ENCODE measurements around the gene SERPINA4. TPM values are rescaled to one million over a fixed set of nuclear protein-coding genes. Genes with fewer than 3 reads are reported as not detected.

The SERPINA4 gene
- total and polyA plus RNA-seq, 2 of the 13 experiments (the other 11 are each of a cell fraction or from before 2014, with no cell fraction given), result 39.1 to 57.8 TPM

DNA sequence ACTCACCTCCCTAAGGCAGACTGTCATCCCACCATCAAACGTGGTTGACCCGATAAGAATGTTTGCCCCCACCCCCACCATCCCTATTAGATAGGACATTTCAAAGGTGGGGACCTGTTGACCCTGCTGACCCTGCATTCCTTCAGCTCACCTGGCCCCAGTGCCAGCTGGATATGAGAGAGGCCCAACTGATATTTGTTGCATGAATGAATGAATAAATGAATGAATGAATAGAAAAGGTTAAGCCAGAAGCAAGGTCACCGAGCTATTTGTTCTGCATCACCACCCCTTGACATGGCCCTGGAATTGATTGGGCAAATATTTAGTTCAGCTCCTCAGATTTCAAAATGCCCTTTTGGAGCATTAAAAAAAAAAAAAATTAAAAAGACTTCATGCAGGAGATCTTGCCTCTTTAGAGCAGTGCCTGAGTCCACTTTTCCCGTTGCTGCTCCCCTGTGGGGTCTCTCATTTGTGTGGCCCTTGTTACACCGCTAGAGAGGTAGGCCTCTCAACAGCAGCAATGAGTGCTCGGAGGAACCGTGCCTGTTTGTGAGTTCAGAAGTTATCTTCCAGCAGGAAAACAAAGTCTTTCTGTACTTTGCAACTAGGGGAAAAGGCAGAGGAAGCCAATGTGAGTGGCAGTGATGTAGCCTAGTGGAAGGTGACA, 11.5 kb downstream of the SERPINA4 start:
- peak; percentile 81 for FAIRE-seq
- Histone ChIP-seq H2AFZ (ENCODE audit: low read length) (no peak overlapping the region), H3K4me1 (ENCODE audit: insufficient read depth, low read length) (peaks cover 96% of the 10 kb centered on the region), H3K79me2 (ENCODE audit: insufficient read depth, low read length) (no peaks in the 10 kb centered on the region), H3K4me3 (replicated peaks in 1 of 3; ENCODE audit: insufficient read depth in 1 of 3, low read depth in 2 of 3, low read length in 3 of 3) (peak overlapping the region in 1 of 3 experiments; percentile 30; a peak in 1 of 6 replicates), H3K27ac (ENCODE audit: extremely low read length, insufficient read depth, low read length) (peak overlapping the region; percentile 94), H3K27me3 (ENCODE audit: control insufficient read depth in 1 of 2, insufficient read depth in 2 of 2, low read length in 2 of 2) (no peaks in the 10 kb centered on the region), H3K4me2 (ENCODE audit: low read depth, low read length) (peak overlapping the region; percentile 66), H3K36me3 (replicated peaks in 1 of 2; ENCODE audit: control insufficient read depth in 1 of 2, insufficient read depth in 2 of 2, low read length in 2 of 2) (no peaks in the 10 kb centered on the region), H4K20me1 (ENCODE audit: insufficient read depth, low read length) (no peaks in the 10 kb centered on the region), H3K9ac (ENCODE audit: insufficient read depth, low read depth, low read length) (peak overlapping the region; percentile 57), H3K9me3 (ENCODE audit: low read length) (no peaks in the 10 kb centered on the region)
- DNase-seq (ENCODE audit: low spot score), result peak; percentile 90
- intact Hi-C loops (cut with micrococcal nuclease; ENCODE audit: unreplicated experiment), result no loop called here
- POLR2A ChIA-PET, result interaction anchor here (0.6 to 8.1 kb wide), 16 partner anchors 9 to 184 kb away, joined by 3 to 142 read pairs (median 8); partner anchors contain the start of genes SERPINA1, SERPINA3, SERPINA4 and SERPINA5
- peak; percentile 77 for ATAC-seq
- 1% methylated on average over 7 of the region's 7 CpGs for WGBS (ENCODE audit: low lambda C conversion rate)
- in situ Hi-C loops (cut with HindIII; ENCODE audit: extremely low pct_ligation_motif_present, low pct_unique_long_range_greater_than_20kb), result no loop called here
- CTCF ChIA-PET (ENCODE audit: low intra/inter-chr PET ratio, low total read pairs), result interaction anchor here (1.3 kb wide), 1 partner anchor 64 kb away, joined by 4 read pairs; no protein-coding TSS in a partner anchor
- no TSS peak for BruUV-seq (replicated peaks)
- TF ChIP-seq, protein P1, sequence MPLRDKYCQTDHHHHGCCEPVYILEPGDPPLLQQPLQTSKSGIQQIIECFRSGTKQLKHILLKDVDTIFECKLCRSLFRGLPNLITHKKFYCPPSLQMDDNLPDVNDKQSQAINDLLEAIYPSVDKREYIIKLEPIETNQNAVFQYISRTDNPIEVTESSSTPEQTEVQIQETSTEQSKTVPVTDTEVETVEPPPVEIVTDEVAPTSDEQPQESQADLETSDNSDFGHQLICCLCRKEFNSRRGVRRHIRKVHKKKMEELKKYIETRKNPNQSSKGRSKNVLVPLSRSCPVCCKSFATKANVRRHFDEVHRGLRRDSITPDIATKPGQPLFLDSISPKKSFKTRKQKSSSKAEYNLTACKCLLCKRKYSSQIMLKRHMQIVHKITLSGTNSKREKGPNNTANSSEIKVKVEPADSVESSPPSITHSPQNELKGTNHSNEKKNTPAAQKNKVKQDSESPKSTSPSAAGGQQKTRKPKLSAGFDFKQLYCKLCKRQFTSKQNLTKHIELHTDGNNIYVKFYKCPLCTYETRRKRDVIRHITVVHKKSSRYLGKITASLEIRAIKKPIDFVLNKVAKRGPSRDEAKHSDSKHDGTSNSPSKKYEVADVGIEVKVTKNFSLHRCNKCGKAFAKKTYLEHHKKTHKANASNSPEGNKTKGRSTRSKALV (CRISPR knock-in tag; IDR thresholded peaks at IDR 0.05), result no peak
- TF ChIP-seq NR1H2 (CRISPR knock-in tag; IDR thresholded peaks at IDR 0.05; ENCODE audit: borderline replicate concordance, low read depth), result no peak
- no peak for TF ChIP-seq FOXK2 (IDR thresholded peaks at IDR 0.05)
- TF ChIP-seq MEF2D (CRISPR knock-in tag; IDR thresholded peaks at IDR 0.05), result peak; percentile 57; the same call in 1 of the 2 replicates
- TF ChIP-seq, protein P2, sequence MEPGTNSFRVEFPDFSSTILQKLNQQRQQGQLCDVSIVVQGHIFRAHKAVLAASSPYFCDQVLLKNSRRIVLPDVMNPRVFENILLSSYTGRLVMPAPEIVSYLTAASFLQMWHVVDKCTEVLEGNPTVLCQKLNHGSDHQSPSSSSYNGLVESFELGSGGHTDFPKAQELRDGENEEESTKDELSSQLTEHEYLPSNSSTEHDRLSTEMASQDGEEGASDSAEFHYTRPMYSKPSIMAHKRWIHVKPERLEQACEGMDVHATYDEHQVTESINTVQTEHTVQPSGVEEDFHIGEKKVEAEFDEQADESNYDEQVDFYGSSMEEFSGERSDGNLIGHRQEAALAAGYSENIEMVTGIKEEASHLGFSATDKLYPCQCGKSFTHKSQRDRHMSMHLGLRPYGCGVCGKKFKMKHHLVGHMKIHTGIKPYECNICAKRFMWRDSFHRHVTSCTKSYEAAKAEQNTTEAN (CRISPR knock-in tag; conservative IDR thresholded peaks at IDR 0.05), result peak; percentile 84; the same call in 1 of the 2 replicates
- TF ChIP-seq FOXK1 (CRISPR knock-in tag; IDR thresholded peaks at IDR 0.05; ENCODE audit: borderline replicate concordance, low read depth), result peak; percentile 54; the same call in 1 of the 2 replicates
- TF ChIP-seq ZNF44 (CRISPR knock-in tag; IDR thresholded peaks at IDR 0.05), result no peak
- TF ChIP-seq, protein P3, sequence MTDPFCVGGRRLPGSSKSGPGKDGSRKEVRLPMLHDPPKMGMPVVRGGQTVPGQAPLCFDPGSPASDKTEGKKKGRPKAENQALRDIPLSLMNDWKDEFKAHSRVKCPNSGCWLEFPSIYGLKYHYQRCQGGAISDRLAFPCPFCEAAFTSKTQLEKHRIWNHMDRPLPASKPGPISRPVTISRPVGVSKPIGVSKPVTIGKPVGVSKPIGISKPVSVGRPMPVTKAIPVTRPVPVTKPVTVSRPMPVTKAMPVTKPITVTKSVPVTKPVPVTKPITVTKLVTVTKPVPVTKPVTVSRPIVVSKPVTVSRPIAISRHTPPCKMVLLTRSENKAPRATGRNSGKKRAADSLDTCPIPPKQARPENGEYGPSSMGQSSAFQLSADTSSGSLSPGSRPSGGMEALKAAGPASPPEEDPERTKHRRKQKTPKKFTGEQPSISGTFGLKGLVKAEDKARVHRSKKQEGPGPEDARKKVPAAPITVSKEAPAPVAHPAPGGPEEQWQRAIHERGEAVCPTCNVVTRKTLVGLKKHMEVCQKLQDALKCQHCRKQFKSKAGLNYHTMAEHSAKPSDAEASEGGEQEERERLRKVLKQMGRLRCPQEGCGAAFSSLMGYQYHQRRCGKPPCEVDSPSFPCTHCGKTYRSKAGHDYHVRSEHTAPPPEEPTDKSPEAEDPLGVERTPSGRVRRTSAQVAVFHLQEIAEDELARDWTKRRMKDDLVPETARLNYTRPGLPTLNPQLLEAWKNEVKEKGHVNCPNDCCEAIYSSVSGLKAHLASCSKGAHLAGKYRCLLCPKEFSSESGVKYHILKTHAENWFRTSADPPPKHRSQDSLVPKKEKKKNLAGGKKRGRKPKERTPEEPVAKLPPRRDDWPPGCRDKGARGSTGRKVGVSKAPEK (CRISPR knock-in tag; IDR thresholded peaks at IDR 0.05; ENCODE audit: borderline replicate concordance), result no peak; the same call in 1 of the 2 replicates
- peak; percentile 99 for TF ChIP-seq ASH2L (IDR thresholded peaks at IDR 0.05; ENCODE audit: insufficient read length, low read depth, low read length)
- TF ChIP-seq ZFX (CRISPR knock-in tag; IDR thresholded peaks at IDR 0.05; ENCODE audit: low read depth), result peak; percentile 71
- TF ChIP-seq ARNT (IDR thresholded peaks at IDR 0.05), result no peak
- TF ChIP-seq ATF7-NPFF (CRISPR knock-in tag; IDR thresholded peaks at IDR 0.05; ENCODE audit: low read depth), result no peak
- TF ChIP-seq, protein P4, sequence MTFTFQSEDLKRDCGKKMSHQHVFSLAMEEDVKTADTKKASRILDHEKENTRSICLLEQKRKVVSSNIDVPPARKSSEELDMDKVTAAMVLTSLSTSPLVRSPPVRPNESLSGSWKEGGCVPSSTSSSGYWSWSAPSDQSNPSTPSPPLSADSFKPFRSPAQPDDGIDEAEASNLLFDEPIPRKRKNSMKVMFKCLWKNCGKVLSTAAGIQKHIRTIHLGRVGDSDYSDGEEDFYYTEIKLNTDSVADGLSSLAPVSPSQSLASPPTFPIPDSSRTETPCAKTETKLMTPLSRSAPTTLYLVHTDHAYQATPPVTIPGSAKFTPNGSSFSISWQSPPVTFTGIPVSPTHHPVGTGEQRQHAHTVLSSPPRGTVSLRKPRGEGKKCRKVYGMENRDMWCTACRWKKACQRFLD (CRISPR knock-in tag; IDR thresholded peaks at IDR 0.05; ENCODE audit: borderline replicate concordance), result no peak
- peak; percentile 87 for TF ChIP-seq MED1 (CRISPR knock-in tag; IDR thresholded peaks at IDR 0.05)
- peak; percentile 54; the same call in 1 of the 2 replicates for TF ChIP-seq ZFY (CRISPR knock-in tag; IDR thresholded peaks at IDR 0.05)
- TF ChIP-seq, protein P5, sequence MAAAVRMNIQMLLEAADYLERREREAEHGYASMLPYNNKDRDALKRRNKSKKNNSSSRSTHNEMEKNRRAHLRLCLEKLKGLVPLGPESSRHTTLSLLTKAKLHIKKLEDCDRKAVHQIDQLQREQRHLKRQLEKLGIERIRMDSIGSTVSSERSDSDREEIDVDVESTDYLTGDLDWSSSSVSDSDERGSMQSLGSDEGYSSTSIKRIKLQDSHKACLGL (CRISPR knock-in tag; IDR thresholded peaks at IDR 0.05), result no peak

Data from HepG2 (cell line).